Suprapubic skin (tissue), 4 donors: ENCODE results near the gene TUBB8. TPM values are rescaled to one million over a fixed set of nuclear protein-coding genes. Genes with fewer than 3 reads are reported as not detected.

Experiments
- DNase-seq, 2 donors: peaks; one replicate each; pipeline ENCODE4 v3.0.0-alpha.2; 2019; ENCODE audit warnings: low spot score in 2 of 2
- H3K27ac ChIP-seq: fragments of 200-600 bp; sonication (generic); one replicate; pipeline ENCODE4 v1.5.1; 2019
- H3K27me3 ChIP-seq: fragments of 200-600 bp; sonication (generic); one replicate; pipeline ENCODE4 v1.5.1; 2019
- H3K36me3 ChIP-seq: fragments of 200-600 bp; sonication (generic); one replicate; pipeline ENCODE4 v1.5.1; 2019
- H3K4me1 ChIP-seq: fragments of 200-600 bp; sonication (generic); one replicate; pipeline ENCODE4 v1.5.1; 2019
- H3K4me3 ChIP-seq: fragments of 200-600 bp; sonication (generic); one replicate; pipeline ENCODE4 v1.5.1; 2019; ENCODE audit warnings: mild to moderate bottlenecking
- H3K9me3 ChIP-seq: fragments of 200-600 bp; sonication (generic); one replicate; pipeline ENCODE4 v1.5.1; 2019
- CTCF ChIP-seq, 2 donors: fragments of 200-600 bp in 1 of 2; fragments of 450-650 bp in 1 of 2; sonication (generic) in 1 of 2; IDR thresholded peaks; one replicate each; pipeline ENCODE4 v1.5.1; 2016 to 2019; ENCODE audit warnings: antibody characterized with exemption in 2 of 2, mild to moderate bottlenecking in 1 of 2, moderate library complexity in 1 of 2
- EP300 ChIP-seq: sonication (generic); formaldehyde crosslinking; IDR thresholded peaks from one replicate; pipeline ENCODE4 v1.6.1; 2017; ENCODE audit warnings: antibody characterized with exemption
- POLR2A ChIP-seq, 2 donors: fragments of 450-650 bp; IDR thresholded peaks; one replicate each; pipeline ENCODE4 v1.6.1; 2017; ENCODE audit warnings: antibody characterized with exemption in 2 of 2, mild to moderate bottlenecking in 2 of 2, moderate library complexity in 2 of 2
- POLR2AphosphoS5 ChIP-seq, 3 donors: sonication (generic); formaldehyde crosslinking; IDR thresholded peaks; one replicate each; pipeline ENCODE4 v1.6.1; 2017; ENCODE audit warnings: antibody characterized with exemption in 3 of 3
- WGBS: methylation state at CpG from one replicate; pipeline ENCODE4 v1.1.5; 2018; 5-methylcytosine and 5-hydroxymethylcytosine counted together
- total RNA-seq, 4 donors: library from RNA; depleted of rRNA; stranded (reverse); fragments of >200 nt; gene quantifications; one replicate each; pipeline ENCODE4 v1.1.0, GENCODE V29; 2016

TUBB8 gene
- total RNA-seq, 4 donors from 2014 or later = not detected

GRCh38 chr10:87177-88080 is 38.3 kb upstream of the TUBB8 start:
- TF ChIP-seq POLR2A (IDR thresholded peaks at IDR 0.05) (no peak), POLR2AphosphoS5 (IDR thresholded peaks at IDR 0.05) (no peak), EP300 (no peak), CTCF (IDR thresholded peaks at IDR 0.05) (no peak)
- H3K4me3 ChIP-seq = no peak overlapping the region
- 53% methylated on average over 10 of the region's 19 CpGs for WGBS
- H3K9me3 ChIP-seq = no peaks in the 10 kb centered on the region
- no peaks in the 10 kb centered on the region for H3K27me3 ChIP-seq
- H3K27ac ChIP-seq = no peak overlapping the region
- H3K36me3 ChIP-seq = no peaks in the 10 kb centered on the region
- peaks cover 10% of the 10 kb centered on the region for H3K4me1 ChIP-seq
- no peak for DNase-seq

GRCh38 chr10:86031-86430 is 36.9 kb upstream of the TUBB8 start:
- no peaks in the 10 kb centered on the region for H3K9me3 ChIP-seq
- TF ChIP-seq POLR2A (IDR thresholded peaks at IDR 0.05) (no peak), POLR2AphosphoS5 (IDR thresholded peaks at IDR 0.05) (no peak), CTCF (IDR thresholded peaks at IDR 0.05) (no peak), EP300 (no peak)
- no peak overlapping the region for H3K4me3 ChIP-seq
- no peak overlapping the region for H3K27ac ChIP-seq
- peaks cover 10% of the 10 kb centered on the region for H3K4me1 ChIP-seq
- H3K27me3 ChIP-seq = peaks cover 8% of the 10 kb centered on the region
- H3K36me3 ChIP-seq = no peaks in the 10 kb centered on the region
- no peak for DNase-seq
- 100% methylated on average over 3 of the region's 10 CpGs for WGBS

GRCh38 chr10:85044-85443 is 35.9 kb upstream of the TUBB8 start:
- WGBS = 90% methylated on average over 7 of the region's 8 CpGs

GRCh38 chr10:83930-84530 is 34.9 kb upstream of the TUBB8 start:
- Histone ChIP-seq H3K9me3 (no peaks in the 10 kb centered on the region), H3K4me1 (peaks cover 7% of the 10 kb centered on the region), H3K27ac (no peak overlapping the region), H3K27me3 (peaks cover 13% of the 10 kb centered on the region), H3K4me3 (no peak overlapping the region), H3K36me3 (no peaks in the 10 kb centered on the region)
- TF ChIP-seq POLR2AphosphoS5 (IDR thresholded peaks at IDR 0.05) (no peak), EP300 (no peak), CTCF (IDR thresholded peaks at IDR 0.05) (no peak), POLR2A (IDR thresholded peaks at IDR 0.05) (no peak)
- WGBS = 81% methylated on average over 9 of the region's 9 CpGs
- no peak for DNase-seq

More at GRCh38 chr10:85044-85443, 35.9 kb upstream of the TUBB8 start:
- Histone ChIP-seq H3K27me3 (peaks cover 13% of the 10 kb centered on the region), H3K27ac (no peak overlapping the region), H3K4me3 (no peak overlapping the region), H3K4me1 (peaks cover 10% of the 10 kb centered on the region), H3K9me3 (no peaks in the 10 kb centered on the region), H3K36me3 (no peaks in the 10 kb centered on the region)
- TF ChIP-seq CTCF (IDR thresholded peaks at IDR 0.05) = no peak
- TF ChIP-seq POLR2A (IDR thresholded peaks at IDR 0.05) = no peak
- no peak for TF ChIP-seq EP300
- TF ChIP-seq POLR2AphosphoS5 (IDR thresholded peaks at IDR 0.05) = no peak
- DNase-seq = no peak

- H3K4me1 ChIP-seq = peaks cover 2% of the 10 kb centered on the region
- H3K27ac ChIP-seq = no peak overlapping the region
- 72% methylated on average over 4 of the region's 7 CpGs for WGBS
- H3K9me3 ChIP-seq = no peaks in the 10 kb centered on the region
- H3K27me3 ChIP-seq = peaks cover 16% of the 10 kb centered on the region
- H3K4me3 ChIP-seq = no peak overlapping the region
- no peak for TF ChIP-seq EP300
- no peak for TF ChIP-seq CTCF (IDR thresholded peaks at IDR 0.05)
- TF ChIP-seq POLR2AphosphoS5 (IDR thresholded peaks at IDR 0.05) = no peak
- TF ChIP-seq POLR2A (IDR thresholded peaks at IDR 0.05) = no peak
- H3K36me3 ChIP-seq = no peaks in the 10 kb centered on the region
- no peak for DNase-seq
Measured at GRCh38 chr10:80477-81105, 31.5 kb upstream of the TUBB8 start.
